ENCODE data around the gene DNAJC7. TPM values are rescaled to one million over a fixed set of nuclear protein-coding genes. Genes with fewer than 3 reads are reported as not detected.

Gene DNAJC7
- total RNA-seq, 1 donor from 2014 or later = 126 TPM

GRCh38 chr17:42053731-42054500 is 36.7 kb upstream of the DNAJC7 start:
- Mint-ChIP-seq H3K4me1 (peaks cover 26% of the 10 kb centered on the region), H3K27me3 (ENCODE audit: low read depth) (peaks cover 52% of the 10 kb centered on the region), H3K36me3 (ENCODE audit: low read depth) (no peaks in the 10 kb centered on the region), H3K27ac (ENCODE audit: unreplicated experiment) (no peak overlapping the region), H3K4me3 (no peak overlapping the region), H3K9me3 (no peaks in the 10 kb centered on the region)
- DNase-seq (ENCODE audit: low read depth, low spot score) = no peak
- TF ChIP-seq CTCF (conservative IDR thresholded peaks at IDR 0.05) = no peak

GRCh38 chr17:42052346-42052877 is 35.2 kb upstream of the DNAJC7 start:
- no peak for TF ChIP-seq CTCF (conservative IDR thresholded peaks at IDR 0.05)
- no peak for DNase-seq (ENCODE audit: low read depth, low spot score)
- peaks cover 27% of the 10 kb centered on the region for H3K4me1 Mint-ChIP-seq
- no peaks in the 10 kb centered on the region for H3K36me3 Mint-ChIP-seq (ENCODE audit: low read depth)
- H3K4me3 Mint-ChIP-seq = peak overlapping the region; percentile 11
- peaks cover 52% of the 10 kb centered on the region for H3K27me3 Mint-ChIP-seq (ENCODE audit: low read depth)
- H3K27ac Mint-ChIP-seq (ENCODE audit: unreplicated experiment) = no peak overlapping the region
- no peaks in the 10 kb centered on the region for H3K9me3 Mint-ChIP-seq

- no peak for DNase-seq (ENCODE audit: low read depth, low spot score)
- Mint-ChIP-seq H3K27me3 (ENCODE audit: low read depth) (peaks cover 52% of the 10 kb centered on the region), H3K9me3 (no peaks in the 10 kb centered on the region), H3K4me3 (peak overlapping the region; percentile 68), H3K27ac (ENCODE audit: unreplicated experiment) (no peak overlapping the region), H3K36me3 (ENCODE audit: low read depth) (no peaks in the 10 kb centered on the region), H3K4me1 (peaks cover 27% of the 10 kb centered on the region)
- TF ChIP-seq CTCF (conservative IDR thresholded peaks at IDR 0.05) = no peak
These were observed 34.4 kb upstream of the DNAJC7 start for GRCh38 chr17:42051645-42052044.

- no peak for DNase-seq (ENCODE audit: low read depth, low spot score)
- Mint-ChIP-seq H3K4me3 (peak overlapping the region; percentile 85), H3K27ac (ENCODE audit: unreplicated experiment) (no peak overlapping the region), H3K36me3 (ENCODE audit: low read depth) (no peaks in the 10 kb centered on the region), H3K4me1 (peaks cover 27% of the 10 kb centered on the region), H3K27me3 (ENCODE audit: low read depth) (peaks cover 52% of the 10 kb centered on the region), H3K9me3 (no peaks in the 10 kb centered on the region)
- TF ChIP-seq CTCF (conservative IDR thresholded peaks at IDR 0.05) = no peak
These were observed 33.8 kb upstream of the DNAJC7 start for GRCh38 chr17:42051013-42051400.

- peak; percentile 51 for TF ChIP-seq CTCF (conservative IDR thresholded peaks at IDR 0.05)
- peak within 1 kb of the TSS; percentile 93 for H3K4me3 Mint-ChIP-seq
- peak; percentile 53 for DNase-seq (ENCODE audit: low read depth, low spot score)
- no peaks in the 10 kb centered on the region for H3K9me3 Mint-ChIP-seq
- H3K27ac Mint-ChIP-seq (ENCODE audit: unreplicated experiment) = peak within 1 kb of the TSS; percentile 92
- peaks cover 50% of the 10 kb centered on the region for H3K27me3 Mint-ChIP-seq (ENCODE audit: low read depth)
- H3K4me1 Mint-ChIP-seq = peaks cover 23% of the 10 kb centered on the region
- H3K36me3 Mint-ChIP-seq (ENCODE audit: low read depth) = no peaks in the 10 kb centered on the region
These were observed 33.3 kb upstream of the DNAJC7 start, which contains the start of gene C17orf113 for GRCh38 chr17:42050393-42051012. TSS of gene C17orf113 (minus strand) at chr17:42050601. CDS start at chr17:42043376, 7,225 bp downstream.
